ENCODE measurements around the gene FDX2.

The FDX2 gene

GRCh38 chr19:10332965-10333757 lies 17.3 kb upstream of the FDX2 start, which contains the start of gene RAVER1:
TSS of gene RAVER1 (minus strand) at chr19:10333529. CDS start at chr19:10333507, 22 bp downstream.
- peak; percentile 89 to 99 (median 99) for DNase-seq

GRCh38 chr19:10332158-10332964 lies 16.5 kb upstream of the FDX2 start:
- no peak for DNase-seq

GRCh38 chr19:10329555-10329954 lies 13.7 kb upstream of the FDX2 start:
- no peak for DNase-seq

- no peak for DNase-seq
These were observed 13.0 kb upstream of the FDX2 start for GRCh38 chr19:10328558-10329429.

DNA sequence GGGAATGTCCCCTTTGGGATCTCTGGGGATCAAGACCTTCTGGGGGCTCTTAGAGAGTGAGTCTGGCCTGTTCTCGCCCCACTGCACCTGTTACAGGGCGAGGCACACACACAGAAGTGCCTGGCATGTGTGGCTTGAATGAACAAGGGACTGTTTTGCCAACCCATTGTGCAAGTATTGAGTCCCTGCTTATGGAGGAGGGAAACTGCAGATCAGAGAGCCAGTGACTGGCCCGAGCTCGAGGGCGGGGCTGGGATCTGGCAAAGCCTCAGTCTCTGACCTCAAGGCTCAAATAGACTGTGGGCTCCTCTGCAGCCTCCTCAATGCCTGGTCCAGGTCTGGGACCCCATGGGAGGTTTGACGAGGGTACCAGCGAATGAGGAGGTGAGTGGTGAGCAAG lies 12.0 kb upstream of the FDX2 start:
- no peak for DNase-seq

GRCh38 chr19:10325732-10326131 lies 9.9 kb upstream of the FDX2 start:
- no peak for DNase-seq

DNA sequence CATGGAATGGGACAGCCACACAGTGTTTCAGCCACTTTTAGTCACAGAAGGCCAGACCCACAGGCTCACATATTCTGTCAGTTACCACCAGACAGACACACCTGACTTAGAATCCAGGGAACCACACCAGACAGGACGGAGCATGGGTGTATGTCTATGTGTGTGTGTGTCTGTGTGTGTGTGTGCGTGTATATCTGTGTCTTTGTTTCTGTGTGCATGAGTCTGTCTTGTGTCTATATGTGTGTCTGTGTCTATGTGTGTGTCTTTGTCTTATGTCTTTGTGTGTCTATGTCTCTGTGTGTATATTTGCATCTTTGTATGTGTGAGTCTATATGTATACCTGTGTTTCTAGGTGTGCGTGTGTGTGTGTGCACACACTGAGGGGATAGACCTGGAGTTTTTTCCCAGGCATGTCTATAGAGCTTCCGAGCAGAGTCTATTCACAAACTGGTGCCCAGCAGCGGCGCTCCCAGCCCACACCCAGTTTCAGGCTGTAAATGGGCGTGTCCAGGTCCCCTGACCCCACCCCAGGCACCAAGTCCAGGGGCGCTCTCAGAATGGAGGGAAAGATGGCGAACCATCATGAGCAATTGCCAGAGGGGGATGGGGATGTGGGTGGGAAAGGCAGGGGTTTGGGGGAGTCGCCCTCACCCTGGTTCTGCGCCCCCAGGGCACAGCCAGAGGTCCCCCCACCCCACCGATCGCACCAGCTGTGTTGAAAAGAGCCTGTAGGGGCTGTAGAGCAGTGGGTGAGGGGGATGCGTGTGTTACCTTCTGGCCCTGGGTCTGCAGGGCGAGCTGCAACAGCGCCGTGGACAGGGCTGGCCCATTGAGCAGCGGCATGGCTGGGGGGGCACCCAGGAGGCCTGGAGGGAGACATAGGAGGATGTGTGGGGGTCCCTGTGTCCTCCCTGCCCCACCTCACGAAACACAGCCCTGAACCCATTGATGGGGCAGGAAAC lies 6.3 kb upstream of the FDX2 start:
- DNase-seq, result no peak

DNA sequence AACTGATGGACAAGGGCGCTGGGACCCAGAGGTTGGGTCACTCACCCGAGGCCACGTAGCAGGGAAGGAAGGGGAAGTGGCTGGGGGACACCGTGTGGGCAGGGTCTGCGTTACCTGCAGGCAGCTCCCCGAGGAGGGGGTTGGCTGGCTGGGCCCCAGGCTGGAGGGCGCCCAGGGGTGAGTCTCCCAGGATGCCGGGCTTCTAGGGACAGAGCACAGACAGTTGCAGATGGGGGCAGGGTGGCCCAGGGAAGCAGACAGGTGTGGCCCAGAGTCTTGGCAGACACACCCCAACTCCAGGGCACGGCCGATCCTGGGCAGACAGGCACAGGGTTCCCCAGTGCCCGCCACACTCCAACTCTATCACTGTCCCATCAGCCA lies 5.6 kb upstream of the FDX2 start:
- DNase-seq, result no peak

DNA sequence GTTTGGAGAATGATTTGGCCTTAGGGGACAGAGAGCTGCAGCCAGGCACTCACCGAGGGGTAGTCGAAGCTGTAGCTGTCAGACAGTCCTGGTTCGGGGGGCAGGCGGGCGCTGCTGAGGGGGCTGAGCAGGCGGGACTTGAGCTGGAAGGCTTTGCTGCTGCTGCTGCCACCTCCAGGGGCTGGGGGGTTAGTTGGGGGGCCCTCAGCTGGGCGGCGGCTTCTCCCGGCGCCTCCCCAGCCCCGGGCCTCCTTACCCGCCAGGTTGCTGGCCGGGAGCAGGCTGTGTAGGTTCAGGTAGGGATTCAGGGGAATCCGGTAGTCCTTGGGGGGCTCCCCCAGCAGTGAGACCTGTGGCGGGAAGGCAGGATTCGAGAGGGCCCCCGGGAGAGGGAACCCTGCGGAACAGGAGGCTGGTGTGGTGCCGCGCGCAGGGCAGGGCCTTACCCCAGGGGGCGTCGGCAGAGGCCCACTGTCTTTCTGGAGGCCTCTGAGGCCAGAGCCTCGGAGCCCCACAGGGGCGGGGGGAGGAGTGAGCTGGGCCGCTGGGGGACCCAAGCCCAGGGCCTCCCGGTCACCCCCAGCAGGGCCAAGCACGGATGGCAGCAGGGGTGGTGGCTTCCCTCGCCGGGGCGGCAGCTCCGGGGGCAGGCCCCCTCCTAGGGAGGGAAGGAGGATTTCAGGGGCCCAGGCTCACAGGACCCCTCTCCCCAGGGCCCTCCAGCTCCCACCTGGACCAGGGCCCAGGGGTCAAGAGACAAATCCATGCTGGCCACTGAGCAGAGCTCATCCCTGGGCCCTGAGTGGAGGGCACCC lies 5.0 kb upstream of the FDX2 start:
- DNase-seq, result no peak

GRCh38 chr19:10318807-10319682 lies 3.2 kb upstream of the FDX2 start:
- no peak for DNase-seq

GRCh38 chr19:10317857-10318462 lies 2.1 kb upstream of the FDX2 start:
- no peak for DNase-seq

DNA sequence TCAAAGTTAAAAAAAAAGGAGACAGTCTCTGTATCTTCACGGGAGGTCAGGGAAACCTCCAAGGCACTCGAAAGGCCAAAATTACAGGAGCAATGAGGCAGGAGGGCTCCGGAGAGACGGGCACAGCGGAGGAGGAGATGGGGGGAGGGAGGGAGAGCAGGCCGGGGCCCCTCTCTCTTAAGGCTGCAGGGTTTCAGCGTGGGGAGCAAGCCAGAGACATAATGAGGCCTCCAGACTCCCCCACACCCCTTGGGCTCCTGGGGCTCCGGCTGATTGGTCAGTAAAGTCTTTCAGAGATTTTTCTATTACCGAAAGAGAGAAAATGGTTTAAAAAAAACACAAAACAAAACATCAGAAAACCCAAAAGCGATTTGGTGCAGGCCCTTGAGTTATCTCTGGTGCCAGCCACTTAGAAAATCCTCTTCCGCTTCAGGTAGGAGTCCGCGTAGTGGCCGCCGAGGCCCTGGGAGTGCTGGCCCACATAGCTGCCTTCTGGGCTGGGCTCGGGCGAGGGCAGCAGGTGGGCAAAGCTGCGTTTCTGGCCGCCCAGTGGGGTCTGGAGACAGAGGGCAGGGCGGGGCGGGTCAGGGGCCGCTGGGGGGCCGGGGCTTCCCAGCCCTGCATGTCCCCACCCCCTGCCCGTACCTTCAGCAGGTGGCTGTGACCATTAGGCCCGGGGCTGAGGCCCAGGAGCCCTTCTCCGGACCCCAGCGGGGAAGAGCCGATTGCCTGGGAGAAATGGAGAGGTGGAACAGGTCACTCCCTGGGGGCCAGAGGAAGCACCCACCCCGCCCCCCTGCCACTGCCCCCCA lies 1.4 kb upstream of the FDX2 start:
- no peak for DNase-seq

DNA sequence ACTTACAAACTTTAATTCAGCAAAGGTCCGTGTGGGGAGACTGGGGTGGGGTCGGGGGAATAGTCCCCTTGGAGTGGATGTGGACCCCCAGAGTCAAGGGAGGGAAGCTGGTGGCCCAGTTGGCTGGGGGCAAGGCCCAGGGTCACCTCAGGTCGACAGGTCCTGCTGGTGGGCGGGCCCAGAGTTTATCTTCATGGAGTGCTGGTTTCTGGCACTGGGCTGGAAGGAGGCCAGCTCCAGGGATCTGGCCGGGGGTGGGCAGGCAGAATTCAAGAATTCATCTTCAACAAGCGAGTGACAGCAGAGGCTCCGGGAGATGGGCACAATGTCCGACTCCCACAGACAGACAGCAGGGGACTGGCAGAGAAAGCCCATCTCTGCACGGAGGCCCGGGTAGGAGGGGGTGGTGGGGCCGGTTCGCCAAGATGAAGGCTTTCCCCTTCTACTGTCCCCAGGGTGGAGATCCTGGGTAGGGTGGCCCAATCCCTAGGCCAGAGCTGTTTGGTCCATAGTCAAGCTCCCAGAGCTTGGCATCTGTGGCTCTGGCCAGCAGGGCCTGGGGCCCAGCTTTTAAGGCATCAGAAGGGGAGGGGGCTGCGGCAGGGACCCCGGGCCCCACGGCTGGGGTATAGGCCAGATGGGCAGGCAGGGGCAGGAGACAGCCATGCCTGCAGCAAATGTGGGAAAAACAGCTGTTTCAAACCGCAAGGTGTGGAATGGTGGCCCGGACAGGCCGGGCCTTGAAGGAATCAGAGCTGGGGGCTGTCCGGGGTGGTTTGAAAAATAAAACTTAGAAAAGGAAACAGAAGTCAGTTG lies 622 bp upstream of the FDX2 start:
- no peak for DNase-seq

- DNase-seq, result no peak
These were observed 6.4 kb downstream of the FDX2 start, which contains the start of gene ZGLP1 for GRCh38 chr19:10309423-10309822. TSS of gene ZGLP1 (minus strand) at chr19:10309815.

GRCh38 chr19:10306327-10306726 lies 9.5 kb downstream of the FDX2 start:
- DNase-seq, result no peak

DNA sequence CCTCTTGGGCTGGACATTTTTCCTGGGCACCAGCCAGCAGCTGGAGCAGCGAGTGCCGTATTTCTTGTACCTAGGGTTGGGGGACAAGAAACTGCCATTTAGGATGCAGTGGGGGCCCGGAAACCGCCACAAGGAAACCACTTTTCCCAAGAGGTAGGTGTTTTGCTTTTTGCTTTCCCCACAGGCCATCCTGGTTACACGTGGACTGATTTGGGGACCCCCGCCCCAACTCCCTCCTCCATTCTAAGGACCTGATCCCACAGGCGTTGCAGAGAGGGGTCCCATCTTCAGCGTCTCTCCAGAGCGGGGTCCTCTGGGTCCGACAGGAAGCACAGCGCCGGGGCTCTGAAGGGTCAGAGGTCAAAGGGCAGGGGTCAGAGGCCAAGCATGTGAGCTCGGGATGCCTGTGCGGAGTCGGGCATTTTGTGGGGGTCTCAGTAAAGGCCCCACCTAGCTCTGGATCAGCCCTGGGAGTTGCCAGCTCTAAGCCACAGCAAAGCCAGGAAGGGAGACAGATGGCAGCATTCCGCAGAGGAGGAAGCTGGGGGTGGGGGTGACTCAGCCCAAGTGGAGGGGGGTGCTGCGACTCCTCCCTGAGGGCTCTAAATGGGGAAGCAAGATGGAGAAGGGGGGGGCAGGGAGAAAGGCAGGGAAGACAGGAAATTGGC lies 10.5 kb downstream of the FDX2 start:
- no peak for DNase-seq

Data from NCI-H1417 (cell line).